MM.1S (cell line): ENCODE results near the gene BATF3.
A peak's percentile ranks its signal among the peaks of the same experiment; 100 is the strongest.

Experiments
- DNase-seq: peaks from one replicate; pipeline ENCODE4 v3.0.0-alpha.2; 2015
- H2AFZ ChIP-seq: fragments of 300-600 bp; sonication (generic); 2 replicates; pipeline ENCODE4 v1.6.0; 2016; ENCODE audit warnings: antibody characterized with exemption, low read length
- H3F3A ChIP-seq: fragments of 300-600 bp; sonication (generic); 2 replicates; pipeline ENCODE4 v1.6.1; 2016; ENCODE audit warnings: mild to moderate bottlenecking, antibody characterized with exemption, low read length, moderate library complexity, mixed read lengths; ENCODE audit not compliant: insufficient read depth
- H3K27ac ChIP-seq: fragments of 300-600 bp; sonication (generic); 2 replicates; pipeline ENCODE4 v1.5.1; 2016; ENCODE audit warnings: mild to moderate bottlenecking, low read length
- H3K27me3 ChIP-seq: fragments of 300-600 bp; sonication (generic); replicated peaks from 2 replicates; pipeline ENCODE4 v1.6.0; 2016; ENCODE audit warnings: low read length; ENCODE audit not compliant: insufficient read depth
- H3K36me3 ChIP-seq: fragments of 300-600 bp; sonication (generic); replicated peaks from 2 replicates; pipeline ENCODE4 v1.6.1; 2016; ENCODE audit warnings: mild to moderate bottlenecking, low read length, mixed read lengths; ENCODE audit not compliant: insufficient read depth
- H3K4me1 ChIP-seq: fragments of 300-600 bp; sonication (generic); 2 replicates; pipeline ENCODE4 v1.6.1; 2016; ENCODE audit warnings: low read length, mixed read lengths
- H3K4me2 ChIP-seq: fragments of 300-600 bp; sonication (generic); 2 replicates; pipeline ENCODE4 v1.6.0; 2016; ENCODE audit warnings: low read depth, low read length
- H3K4me3 ChIP-seq: fragments of 300-600 bp; sonication (generic); 2 replicates; pipeline ENCODE4 v1.5.1; 2016; ENCODE audit warnings: low read length, mixed read lengths
- H3K79me2 ChIP-seq: fragments of 300-600 bp; sonication (generic); 2 replicates; pipeline ENCODE4 v1.6.1; 2016; ENCODE audit warnings: mixed run types, low read length, mixed read lengths
- H3K9ac ChIP-seq: fragments of 300-600 bp; sonication (generic); 2 replicates; pipeline ENCODE4 v1.6.1; 2016; ENCODE audit warnings: low read length, mixed read lengths
- H3K9me2 ChIP-seq: fragments of 300-600 bp; sonication (generic); replicated peaks from 2 replicates; pipeline ENCODE4 v1.6.1; 2016; ENCODE audit warnings: mild to moderate bottlenecking, low read length, mixed read lengths; ENCODE audit not compliant: insufficient read depth
- H3K9me3 ChIP-seq: fragments of 300-600 bp; sonication (generic); replicated peaks from 2 replicates; pipeline ENCODE4 v1.6.1; 2016; ENCODE audit warnings: mild to moderate bottlenecking, low read length, mixed read lengths; ENCODE audit not compliant: insufficient read depth
- H4K20me1 ChIP-seq: fragments of 300-600 bp; sonication (generic); 2 replicates; pipeline ENCODE4 v1.6.1; 2016; ENCODE audit warnings: mild to moderate bottlenecking, low read length, moderate library complexity, mixed read lengths; ENCODE audit not compliant: insufficient read depth
- EZH2 ChIP-seq: fragments of 300-600 bp; sonication (generic); optimal IDR thresholded peaks from 2 replicates; pipeline ENCODE3; 2017; ENCODE audit warnings: low read depth, mild to moderate bottlenecking, antibody characterized with exemption, low read length, mixed read lengths
- EZH2phosphoT487 ChIP-seq: fragments of 300-600 bp; sonication (generic); IDR thresholded peaks from 2 replicates; pipeline ENCODE4 v1.6.1; 2018; ENCODE audit warnings: antibody characterized with exemption, low read length
- TF ChIP-seq, protein P1 (sequence below): fragments of 300-600 bp; sonication (generic); IDR thresholded peaks from 2 replicates; pipeline ENCODE4 v1.5.1; 2016; ENCODE audit warnings: antibody characterized with exemption, low read length, mixed read lengths

BATF3 gene

DNA sequence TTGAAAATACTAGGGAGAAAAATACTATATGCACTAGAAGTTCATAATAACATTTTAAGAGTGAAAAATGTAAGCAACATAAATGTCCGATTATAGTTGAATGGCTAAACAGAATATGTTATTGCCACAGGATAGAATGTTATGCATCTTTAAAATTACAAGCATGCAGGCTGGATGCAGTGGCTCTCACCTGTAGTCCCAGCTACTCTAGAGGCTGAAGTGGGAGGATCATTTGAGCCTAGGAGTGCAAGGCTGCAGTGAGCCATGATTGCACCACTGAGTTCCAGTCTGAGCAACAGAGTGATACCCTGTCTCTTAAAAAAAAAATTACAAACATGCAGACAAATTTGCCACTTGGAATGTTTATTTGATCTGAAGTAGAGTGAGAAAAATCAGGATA, 3.0 kb upstream of the BATF3 start:
- Histone ChIP-seq H4K20me1 (no peaks in the 10 kb centered on the region), H3K4me1 (peaks cover 11% of the 10 kb centered on the region; the same call in 1 of the 2 replicates), H3K79me2 (no peaks in the 10 kb centered on the region), H3K4me3 (no peak overlapping the region), H3K27me3 (peaks cover 15% of the 10 kb centered on the region), H3K9me2 (no peaks in the 10 kb centered on the region), H3K9me3 (no peaks in the 10 kb centered on the region), H3K27ac (no peak overlapping the region), H2AFZ (no peak overlapping the region), H3K36me3 (no peaks in the 10 kb centered on the region), H3F3A (no peaks in the 10 kb centered on the region), H3K9ac (no peak overlapping the region), H3K4me2 (no peak overlapping the region)
- DNase-seq = no peak
- TF ChIP-seq EZH2 (no peak), EZH2phosphoT487 (no peak)
- TF ChIP-seq, protein P1, sequence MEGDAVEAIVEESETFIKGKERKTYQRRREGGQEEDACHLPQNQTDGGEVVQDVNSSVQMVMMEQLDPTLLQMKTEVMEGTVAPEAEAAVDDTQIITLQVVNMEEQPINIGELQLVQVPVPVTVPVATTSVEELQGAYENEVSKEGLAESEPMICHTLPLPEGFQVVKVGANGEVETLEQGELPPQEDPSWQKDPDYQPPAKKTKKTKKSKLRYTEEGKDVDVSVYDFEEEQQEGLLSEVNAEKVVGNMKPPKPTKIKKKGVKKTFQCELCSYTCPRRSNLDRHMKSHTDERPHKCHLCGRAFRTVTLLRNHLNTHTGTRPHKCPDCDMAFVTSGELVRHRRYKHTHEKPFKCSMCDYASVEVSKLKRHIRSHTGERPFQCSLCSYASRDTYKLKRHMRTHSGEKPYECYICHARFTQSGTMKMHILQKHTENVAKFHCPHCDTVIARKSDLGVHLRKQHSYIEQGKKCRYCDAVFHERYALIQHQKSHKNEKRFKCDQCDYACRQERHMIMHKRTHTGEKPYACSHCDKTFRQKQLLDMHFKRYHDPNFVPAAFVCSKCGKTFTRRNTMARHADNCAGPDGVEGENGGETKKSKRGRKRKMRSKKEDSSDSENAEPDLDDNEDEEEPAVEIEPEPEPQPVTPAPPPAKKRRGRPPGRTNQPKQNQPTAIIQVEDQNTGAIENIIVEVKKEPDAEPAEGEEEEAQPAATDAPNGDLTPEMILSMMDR = no peak

DNA sequence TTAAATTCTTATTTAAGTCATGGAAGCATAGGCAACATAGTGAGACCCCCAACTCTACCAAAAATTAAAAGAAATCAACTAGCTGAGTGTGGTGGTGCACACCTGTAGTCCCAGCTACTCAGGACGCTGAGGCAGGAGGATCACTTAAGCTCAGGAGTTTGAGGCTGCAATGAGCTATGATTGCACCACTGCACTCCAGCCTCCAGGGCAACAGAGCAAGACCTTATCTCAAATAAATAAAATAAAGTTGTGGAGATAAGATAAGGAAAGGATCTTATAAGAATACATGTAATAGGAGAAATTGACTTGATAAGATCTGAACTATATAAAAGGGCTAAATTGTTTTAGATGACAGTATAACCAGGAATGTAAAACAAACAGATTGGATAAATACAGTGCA, 2.3 kb upstream of the BATF3 start:
- Histone ChIP-seq H3K36me3 (no peaks in the 10 kb centered on the region), H4K20me1 (no peaks in the 10 kb centered on the region), H3K4me1 (peaks cover 11% of the 10 kb centered on the region; the same call in 1 of the 2 replicates), H3K9me2 (no peaks in the 10 kb centered on the region), H3K79me2 (no peaks in the 10 kb centered on the region), H3F3A (no peaks in the 10 kb centered on the region), H2AFZ (no peak overlapping the region), H3K9me3 (no peaks in the 10 kb centered on the region), H3K27ac (no peak overlapping the region), H3K4me3 (no peak overlapping the region), H3K9ac (no peak overlapping the region), H3K27me3 (peaks cover 15% of the 10 kb centered on the region), H3K4me2 (no peak overlapping the region)
- TF ChIP-seq, protein P1 = 0 out of 2 replicates have a peak, but pooled peaks have one; percentile 3
- TF ChIP-seq EZH2phosphoT487 = no peak
- no peak for TF ChIP-seq EZH2
- DNase-seq = no peak

DNA sequence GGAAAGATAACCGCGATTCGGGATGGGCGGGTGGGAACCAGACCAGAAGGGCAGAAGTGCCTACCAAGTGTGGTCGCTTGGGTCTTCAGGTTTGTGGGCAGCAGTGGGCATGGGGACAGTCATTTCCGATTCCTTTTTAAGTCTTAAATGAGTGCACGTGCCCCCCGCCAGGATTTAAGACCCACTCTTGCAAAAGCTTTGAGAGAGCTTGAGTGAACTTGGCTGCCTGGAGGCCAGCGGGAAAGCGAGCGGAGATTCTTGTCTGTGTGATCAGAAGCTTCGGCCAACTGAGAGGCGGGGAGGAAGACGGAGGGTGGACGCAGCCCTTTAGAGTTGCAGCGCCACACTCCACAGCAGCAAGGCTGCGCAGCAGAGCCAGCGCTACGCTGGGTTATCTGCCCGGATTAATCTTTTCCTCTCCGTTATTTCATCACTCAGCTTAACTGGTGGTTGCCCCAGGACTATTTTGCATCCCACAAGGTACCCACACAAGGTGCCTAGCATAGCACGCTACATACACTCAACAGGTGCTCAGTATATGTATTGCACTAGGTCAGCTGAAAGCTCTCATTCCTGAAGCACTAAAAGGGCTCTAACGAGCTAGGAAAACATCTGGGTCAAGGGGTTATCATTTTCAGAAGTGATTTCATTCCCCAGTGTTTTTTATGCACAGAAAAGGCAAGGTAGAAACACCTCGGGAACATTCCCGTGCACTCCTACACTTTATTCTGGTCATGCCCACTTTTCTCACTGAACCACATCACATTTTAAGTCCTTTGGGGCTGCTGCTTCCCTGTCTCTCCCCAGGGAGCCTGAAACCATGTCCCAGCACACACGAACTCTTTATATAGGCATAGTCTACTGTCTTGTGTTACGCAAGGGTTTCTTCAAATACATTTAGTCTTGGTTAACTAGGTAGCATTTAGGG, 1.5 kb upstream of the BATF3 start:
- peaks cover 11% of the 10 kb centered on the region; the same call in 1 of the 2 replicates for H3K4me1 ChIP-seq
- no peak for TF ChIP-seq EZH2phosphoT487
- no peak for TF ChIP-seq EZH2
- TF ChIP-seq, protein P1 = no peak
- no peak overlapping the region for H3K4me3 ChIP-seq
- H2AFZ ChIP-seq = no peak overlapping the region
- no peaks in the 10 kb centered on the region for H3K9me3 ChIP-seq
- no peak overlapping the region for H3K4me2 ChIP-seq
- no peak overlapping the region for H3K27ac ChIP-seq
- H3K9ac ChIP-seq = no peak overlapping the region
- no peaks in the 10 kb centered on the region for H3K79me2 ChIP-seq
- peaks cover 15% of the 10 kb centered on the region for H3K27me3 ChIP-seq
- no peaks in the 10 kb centered on the region for H3K9me2 ChIP-seq
- H4K20me1 ChIP-seq = no peaks in the 10 kb centered on the region
- DNase-seq = no peak
- no peaks in the 10 kb centered on the region for H3F3A ChIP-seq
- H3K36me3 ChIP-seq = no peaks in the 10 kb centered on the region
